NCI-H128 (cell line): ENCODE measurements around the gene RIN3.

ENCODE experiments used
- DNase-seq: peaks from one replicate; lab custom pipeline; 2025; ENCODE audit not compliant: unreplicated experiment; lab: John Stamatoyannopoulos, UW

RIN3 gene

DNA sequence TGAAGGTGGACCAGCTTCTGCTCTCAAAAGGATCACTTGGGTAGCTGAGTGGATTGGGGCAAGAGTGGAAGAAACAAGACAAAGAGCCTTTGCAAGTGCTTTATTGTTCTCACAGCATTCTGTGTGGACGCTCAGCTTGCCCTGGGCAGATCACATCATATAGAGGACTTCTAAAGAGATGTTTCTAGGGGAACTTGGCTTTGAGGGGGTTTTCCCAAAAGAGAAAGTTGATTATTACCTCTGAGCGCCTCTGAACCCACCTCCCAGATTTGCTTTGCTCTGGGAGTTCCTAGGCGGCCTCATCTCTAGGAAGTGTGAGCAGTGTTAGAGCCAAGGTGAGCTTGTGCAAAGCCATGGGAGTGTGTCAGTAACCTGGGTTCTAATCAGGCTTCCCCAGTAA lies 81.7 kb downstream of the RIN3 start:
- DNase-seq = no peak

DNA sequence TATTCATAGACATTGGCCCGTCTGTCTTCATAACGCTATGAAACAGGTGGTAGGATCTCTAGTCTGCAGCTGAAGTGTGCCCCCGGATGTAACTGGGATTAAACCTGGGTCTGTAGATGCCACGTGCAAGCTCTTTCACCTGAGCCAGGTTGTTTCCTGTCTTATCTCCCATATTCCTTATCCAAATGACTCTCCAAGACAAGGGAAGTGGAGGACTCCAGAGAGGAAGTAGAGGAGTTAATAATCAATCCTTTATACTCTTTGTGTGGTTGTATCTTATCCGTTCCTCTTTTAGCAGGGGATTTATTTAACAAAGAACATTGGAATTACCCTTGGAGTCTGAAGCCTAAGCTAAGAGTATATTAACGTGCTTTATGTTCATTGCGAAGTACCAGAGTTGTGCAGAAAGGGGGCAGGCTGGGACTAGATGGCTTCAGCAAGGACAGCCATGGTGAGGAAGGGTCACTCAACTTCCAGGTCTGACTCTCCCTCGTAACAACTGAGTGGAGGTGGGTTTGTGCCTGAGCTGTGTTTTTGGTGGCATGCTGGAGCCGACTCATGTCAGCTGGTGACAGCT lies 82.8 kb downstream of the RIN3 start:
- no peak for DNase-seq

DNA sequence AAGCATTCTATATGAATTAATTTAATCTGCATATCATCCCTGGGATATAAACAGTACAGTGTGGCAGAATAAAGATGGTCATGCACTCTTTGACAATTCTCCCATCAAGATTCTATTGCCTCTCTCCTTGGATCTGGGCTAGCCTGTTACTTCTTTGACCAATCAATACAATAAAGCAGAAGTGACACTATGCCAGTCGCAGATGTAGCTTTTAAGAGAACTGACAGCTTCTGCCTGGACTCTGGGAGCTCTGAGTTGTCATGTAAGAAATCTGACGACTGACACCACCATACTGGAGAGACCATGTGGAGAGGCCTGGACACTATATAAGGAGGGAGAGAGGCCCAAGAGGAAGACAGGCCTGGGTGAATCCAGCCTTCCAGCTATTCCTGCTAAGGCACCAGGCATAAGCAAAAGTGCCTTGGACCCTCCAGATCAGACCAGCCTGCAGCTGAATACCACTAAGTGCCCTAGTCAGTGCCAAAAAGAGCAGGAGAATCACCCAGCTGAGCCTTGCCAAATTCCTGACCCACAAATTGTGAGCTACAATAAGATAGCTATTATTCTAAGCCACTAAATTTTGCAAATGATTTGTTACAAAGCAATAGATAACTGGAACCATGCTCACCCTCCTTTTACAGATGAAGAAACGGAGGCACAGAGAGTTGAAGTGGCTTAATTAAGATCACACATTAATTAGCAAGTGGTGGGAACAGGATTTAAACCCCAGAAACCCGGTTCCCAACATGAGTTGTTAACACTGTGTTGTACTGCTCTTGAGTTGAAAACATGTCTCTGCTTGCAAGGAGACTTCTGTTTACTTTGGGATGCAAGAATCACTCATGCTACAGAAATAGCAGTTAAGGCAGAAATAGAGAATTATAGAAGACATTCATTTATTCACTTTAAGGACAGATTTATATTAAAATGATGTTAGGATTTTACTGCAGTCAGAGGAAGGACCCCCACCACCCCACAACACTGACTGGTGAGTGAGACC lies 84.6 kb downstream of the RIN3 start:
- no peak for DNase-seq

DNA sequence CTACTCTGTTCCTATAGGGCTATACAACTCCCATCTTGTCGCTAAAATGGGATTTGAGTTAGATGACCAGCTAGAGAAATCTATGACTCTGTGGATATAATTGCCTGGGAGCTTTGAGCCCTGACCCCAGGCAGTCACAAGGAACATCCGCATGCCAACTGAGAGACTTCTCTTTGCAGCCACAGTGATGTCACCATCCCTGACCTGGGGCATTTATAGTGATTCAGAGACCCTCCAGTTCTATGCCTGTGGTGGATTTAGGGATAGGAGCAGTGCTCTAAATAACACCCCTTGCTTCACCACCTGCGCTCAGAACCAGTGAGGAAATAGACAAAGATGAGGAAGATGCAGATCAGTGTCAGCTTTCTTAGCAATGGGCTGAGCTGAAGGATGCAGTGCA lies 86.2 kb downstream of the RIN3 start:
- no peak for DNase-seq

DNA sequence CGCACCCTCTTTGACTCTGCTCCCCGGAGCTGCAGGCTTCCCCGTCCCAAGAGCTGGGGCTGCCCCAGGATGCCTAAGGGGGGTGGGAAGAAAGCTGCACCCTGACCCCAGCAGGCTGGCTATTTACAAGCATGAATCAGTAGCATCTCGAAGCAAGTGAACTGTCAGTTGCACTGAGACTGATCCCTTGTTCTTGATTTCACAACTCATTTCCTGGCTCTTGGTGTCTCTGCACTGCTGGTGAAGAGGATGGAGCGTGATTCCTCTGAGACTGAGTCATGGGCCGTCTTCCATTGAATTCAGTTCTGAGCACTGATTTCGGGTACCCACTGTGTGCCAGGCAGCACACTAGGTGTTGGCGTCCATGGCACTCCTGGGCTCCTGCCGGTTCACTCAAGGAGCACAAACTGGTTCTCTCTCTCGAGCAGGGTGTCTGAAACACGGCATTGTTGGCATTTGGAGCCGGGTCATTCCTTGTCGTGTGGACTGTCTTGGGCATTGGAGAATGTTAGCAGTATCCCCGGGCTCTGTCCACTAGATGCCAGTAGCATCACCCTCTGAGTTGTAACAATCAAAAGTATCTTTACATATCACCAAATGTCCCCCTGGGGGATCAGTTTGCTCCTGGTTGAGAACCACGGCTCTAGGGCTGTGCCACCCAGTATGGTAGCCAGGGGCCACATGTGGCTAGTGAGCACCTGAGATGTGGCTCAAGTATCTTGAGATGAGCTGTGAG lies 86.9 kb downstream of the RIN3 start:
- no peak for DNase-seq

DNA sequence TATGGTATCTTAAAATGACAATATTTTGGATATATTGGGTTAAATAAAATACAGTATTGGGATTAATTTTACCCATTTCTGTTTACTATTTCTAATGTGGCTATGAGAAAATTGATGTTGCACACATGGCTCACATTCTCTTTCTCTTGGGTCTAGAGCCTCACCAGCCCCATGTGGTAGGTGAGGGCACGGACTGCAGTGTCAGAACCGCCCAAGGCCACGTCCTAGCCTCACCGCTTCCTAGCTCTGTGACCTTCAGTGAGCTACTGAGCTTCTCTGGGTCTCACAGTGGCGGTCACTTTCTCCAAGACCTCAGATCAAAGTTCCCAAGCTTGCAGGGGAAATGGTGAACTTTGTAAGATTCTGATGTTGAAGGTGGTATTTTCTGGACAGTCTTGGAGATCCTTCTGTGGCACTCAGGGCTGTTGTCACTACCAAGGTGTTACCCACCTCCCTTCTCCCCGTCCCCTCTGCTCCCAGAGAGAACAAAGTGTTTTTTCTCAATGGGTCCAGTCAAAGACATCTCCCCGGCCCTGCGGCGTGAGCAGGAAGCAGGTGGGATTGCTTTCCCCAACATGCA lies 87.6 kb downstream of the RIN3 start:
- DNase-seq = no peak

DNA sequence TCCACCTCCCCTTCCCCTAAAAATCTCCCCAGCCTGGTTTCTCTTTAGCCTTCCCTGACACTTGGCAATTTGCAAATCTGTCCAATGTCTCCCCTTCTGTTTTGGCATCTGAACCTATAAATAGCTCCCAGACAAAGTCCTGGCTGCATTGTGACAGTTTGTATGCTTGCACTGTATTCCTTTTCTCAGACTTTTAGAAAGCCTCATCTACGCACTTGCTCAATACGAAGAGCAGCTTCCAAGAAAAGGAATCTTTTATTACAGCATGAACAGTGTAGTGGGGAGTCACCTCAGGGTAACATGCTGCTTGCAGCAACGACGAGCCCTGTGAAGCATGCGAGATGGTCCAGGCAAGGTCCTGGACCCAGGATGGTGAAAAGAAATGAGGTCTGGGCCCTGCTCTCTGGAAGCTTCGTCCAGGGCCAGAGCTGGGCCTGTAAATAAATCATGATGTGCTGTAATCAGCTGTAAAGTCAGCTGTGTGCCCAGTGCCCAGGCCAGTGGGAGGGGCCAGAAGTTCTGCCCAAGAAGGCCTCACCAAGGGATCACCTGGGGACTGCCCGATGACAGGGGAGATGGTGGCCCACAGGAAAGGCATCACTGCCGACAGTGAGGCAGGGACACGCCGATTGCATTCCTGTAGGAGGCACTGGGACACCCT lies 88.3 kb downstream of the RIN3 start:
- DNase-seq = no peak

DNA sequence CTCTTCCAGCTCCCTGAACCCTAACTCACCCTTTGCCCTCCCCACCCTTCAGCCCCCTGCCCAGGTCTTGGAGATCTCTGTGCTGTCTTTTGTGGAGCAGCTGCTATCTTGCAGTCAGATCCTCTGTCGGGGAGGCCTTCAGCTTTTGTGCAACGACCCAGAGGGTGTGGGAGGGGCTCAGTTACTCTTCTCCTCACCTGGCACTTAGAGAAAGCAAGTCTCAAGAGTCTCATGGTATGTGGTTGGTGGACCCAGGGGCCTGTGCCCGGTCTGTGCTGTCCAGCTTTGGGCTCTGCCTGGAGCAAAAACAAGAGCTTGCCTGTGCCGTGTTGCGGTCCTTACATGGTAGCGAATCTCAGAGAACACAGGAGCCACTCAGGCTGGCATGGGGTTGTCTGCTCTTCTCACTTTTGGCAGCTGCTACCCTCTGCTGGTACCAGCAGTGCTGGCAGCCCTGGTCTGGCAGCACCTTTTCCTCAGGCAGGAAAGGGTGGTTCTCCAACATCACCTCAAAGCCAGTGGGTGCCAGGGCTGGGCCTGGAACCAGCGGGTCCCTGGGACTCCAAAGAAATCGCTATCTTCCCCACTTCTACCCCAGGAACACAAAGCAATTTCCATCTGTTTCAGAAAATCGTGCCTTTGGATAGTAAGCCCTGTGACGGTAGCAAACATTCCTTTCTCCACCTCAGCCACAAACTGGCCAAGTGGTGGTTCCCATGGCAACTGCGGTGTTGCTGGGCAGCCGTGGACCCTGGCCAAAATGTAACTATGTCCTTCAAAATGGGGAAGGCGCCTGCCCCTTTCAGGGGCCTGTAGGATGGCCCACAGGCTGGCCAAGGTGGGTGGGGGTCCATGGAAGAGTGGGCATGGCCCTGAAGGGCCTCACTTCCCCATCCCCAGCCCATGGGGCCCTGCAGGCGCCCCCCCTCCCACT lies 90.0 kb downstream of the RIN3 start:
- no peak for DNase-seq

DNA sequence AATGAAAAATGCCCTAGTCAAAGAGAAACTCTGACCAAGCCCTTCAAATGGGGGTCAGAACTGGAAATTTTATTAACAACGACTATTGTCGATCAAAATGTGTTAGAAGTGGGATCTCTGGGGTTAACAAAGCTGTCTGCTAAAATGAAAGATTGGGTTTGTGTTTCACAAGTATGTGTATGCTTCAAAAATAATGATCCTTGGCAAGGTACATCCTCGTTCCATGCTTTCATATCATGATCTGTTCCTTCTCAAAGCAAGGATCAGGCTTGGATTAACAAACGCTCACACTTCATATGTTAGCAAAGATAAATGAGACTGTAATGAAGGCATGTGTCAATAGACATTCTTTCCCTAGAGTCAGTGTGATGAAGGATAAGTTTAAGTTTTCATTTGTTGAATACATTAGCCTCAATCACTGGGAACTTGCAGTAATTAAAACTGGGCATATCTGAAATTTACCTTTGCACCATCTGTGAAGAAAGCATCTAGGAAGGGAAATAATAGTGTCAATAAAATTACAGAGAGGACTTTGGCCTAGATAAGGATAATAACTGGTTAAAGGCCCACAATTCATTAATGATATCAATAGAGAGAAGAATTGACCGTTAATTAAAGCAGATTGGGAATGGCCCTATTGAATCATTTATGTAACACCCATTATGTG lies 91.8 kb downstream of the RIN3 start:
- DNase-seq = no peak

DNA sequence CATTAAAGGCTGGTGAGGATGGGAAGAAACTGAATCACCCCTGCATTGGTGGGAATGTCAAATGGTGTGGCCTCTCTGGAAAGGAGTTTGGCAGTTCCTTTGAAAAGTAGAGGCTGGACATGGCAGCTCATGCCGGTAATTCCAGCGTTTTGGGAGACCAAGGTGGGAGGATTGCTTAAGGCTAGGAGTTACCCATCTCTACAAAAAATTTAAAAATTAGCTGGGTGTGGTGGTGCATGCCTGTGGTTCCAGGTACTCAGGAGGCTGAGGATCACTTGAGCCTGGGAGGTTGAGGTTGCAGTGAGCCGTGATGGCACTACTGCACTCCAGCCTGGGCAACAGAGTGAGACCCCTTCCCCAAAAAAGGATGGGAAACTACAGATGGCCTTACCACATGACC lies 93.7 kb downstream of the RIN3 start:
- DNase-seq = no peak

DNA sequence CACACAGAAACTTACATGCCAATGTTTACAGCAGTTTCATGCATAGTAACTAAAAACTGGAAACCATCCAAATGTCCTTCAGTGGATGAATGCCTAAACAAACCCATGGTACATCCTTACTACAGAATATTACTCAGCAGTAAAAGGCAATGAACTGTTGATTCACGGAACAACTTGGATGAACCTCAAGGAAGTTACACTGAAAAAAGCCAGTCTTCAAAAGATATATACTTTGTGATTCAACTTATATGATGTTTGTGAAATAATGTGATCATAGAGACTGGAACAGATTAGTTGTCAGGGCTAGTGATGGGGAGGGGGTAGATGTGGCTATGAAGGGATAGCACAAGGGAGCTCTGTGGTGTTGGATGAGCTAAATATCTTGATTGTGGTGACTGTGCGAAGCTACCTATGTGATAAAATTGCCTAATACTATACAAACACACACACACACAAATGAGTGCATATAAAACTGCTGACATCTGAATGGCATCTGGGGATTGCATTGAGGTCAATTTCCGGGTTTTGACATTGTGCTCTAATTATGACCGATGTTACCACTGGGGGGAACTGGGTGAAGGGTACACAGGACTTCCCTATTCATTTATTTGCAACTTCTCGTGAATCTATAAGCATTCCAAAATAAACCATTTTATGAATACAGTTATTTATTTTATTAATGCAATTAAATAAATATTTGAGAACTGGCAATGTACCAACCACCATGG lies 94.3 kb downstream of the RIN3 start:
- no peak for DNase-seq

DNA sequence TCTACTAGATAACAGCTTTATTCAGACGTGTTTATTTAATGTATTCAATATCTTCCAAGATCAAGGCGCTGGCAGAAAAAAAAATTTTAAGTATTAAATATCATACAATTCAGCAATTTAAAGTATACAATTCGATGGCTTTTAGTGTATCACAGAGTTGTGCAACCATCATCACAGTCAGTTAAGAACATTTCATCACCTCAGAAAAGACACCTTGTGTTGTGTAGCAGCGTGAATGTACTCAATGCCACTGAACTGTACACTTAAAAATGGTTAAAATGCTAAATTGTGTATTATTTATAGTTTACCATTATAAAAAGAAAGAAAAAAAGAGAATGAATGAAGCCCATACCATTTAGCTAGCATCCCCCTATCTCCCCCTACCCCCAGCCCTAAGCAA lies 96.4 kb downstream of the RIN3 start:
- no peak for DNase-seq

DNA sequence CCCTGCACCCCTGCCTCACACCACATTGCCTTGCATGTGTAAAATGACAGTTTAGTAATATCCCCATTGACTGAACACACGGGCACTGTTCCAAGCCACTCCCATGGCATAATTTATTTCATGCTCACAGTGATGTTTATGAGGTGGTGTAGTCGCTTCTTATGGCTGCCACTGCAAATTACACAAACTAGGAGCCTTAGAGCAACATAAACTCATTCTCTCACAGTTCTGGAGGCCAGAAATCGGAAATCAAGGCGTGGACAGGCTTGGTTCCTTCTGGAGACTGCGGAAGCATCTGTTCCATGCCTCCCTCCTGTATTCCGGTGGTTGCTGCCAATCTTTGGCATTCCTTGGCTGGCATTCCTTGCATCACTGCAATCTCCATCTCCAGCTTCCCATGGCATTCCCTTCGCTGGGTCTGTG lies 97.3 kb downstream of the RIN3 start:
- DNase-seq = no peak

DNA sequence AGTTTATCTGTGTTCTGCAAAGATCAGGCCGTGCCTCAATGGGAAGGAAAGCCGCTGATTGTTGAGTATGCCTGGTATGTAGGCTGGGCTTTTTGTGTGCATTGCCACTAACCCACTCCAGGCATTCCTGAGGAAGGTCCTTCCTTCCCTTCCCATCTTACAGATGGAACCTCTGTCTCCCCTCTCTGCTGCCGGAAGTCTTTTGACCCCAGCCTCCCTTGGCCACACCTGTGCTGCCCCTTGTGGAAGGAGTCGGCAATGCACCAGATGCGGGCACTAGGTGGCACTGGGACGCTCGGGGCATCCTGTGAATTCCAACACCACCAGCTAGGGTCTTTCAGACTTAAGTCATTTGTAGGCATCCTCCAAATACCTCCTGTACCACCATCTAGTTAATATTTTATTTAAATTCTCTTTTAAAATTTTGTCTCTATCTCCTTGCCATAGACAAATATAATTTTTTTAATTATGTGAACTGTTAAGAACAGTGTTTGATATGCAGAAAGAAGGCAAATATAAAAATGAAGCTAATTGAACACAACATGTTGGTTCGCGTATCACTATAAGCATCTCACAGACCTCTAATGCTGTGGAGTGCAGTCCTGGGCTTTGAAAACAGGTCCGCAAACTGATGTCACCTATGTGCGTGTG lies 99.6 kb downstream of the RIN3 start:
- DNase-seq = no peak

DNA sequence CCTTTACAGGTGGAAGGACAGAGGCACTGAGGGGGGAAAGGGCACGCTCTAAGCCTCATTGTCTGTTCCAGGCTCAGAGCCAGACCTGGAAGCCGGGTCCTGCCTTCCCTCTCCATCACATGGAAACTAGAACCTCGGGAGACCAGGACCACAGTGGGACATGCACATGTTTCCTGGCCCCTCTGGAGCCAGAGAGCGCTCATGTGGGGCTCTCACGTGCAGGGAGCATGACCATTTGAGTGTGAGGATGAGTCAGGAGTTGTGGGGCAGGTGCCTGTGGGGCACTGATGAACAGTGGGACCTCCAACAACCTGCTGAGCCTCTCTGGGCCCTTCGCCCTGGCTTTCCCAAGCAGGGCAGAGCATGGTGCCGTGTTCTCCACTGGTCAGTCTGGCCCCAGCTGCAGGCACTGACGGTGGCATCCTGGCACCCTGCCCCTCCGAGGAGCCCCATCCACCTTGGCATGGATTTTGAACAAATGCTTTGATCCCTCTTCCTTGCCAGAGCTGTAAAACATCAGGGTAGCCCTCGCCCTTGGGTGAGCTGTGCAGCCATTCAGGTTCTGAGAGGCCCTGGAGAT lies 100.2 kb downstream of the RIN3 start:
- no peak for DNase-seq

DNA sequence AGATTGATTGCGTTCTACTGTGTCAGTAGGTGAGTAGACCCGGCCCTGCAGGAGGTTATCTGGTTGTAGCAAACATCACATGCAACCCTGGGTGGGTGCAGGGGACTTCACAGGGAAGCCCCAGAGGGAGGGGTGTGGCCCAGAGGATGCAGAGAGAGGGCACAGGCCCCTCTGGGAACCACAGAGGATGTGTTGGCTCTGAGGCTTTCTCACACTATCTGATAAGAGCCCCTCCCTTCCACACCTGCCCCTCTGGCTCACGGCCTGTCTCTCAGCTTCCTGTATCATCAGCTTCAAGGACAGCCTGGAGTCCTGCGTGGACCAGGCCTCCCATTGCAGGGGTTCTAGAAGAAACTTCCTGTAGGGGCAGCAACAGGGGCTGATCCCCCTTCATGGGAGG lies 101.9 kb downstream of the RIN3 start:
- no peak for DNase-seq

DNA sequence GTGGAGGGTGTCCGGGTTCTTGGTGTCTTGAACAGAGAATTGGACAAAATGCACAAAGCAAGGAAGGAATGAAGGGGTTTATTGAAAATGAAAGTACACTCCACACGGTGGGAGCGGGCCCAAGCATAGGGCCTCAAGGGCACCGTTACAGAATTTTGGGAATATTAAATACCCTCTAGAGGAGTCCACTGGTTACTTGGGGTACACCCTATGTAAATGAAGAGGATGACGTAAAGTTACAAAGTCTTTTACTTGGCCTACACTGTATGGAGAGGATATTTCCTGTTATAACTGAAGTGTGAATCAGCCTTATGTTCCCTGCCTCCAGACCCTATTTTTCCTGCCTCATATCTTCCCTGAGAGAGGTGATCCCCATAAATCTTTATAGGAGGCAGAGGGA lies 102.6 kb downstream of the RIN3 start:
- DNase-seq = no peak

DNA sequence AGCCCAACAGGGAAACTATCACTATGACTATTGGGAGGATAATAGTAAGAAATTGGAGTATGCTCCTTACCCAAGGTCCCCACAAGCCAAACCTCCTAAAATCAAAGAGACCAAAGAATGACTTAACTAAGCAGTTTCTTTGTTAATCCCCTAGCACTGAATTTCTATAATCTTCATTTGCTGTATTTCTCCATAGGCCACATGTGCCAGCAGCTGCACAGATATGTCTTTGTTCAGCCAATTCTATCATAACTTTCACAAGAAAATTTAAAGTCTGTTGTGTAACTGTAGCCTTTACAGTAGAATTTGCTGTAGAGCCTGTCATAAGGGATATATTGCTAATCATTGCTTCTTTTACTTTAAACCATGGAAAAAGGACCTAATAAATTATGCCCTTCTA lies 104.0 kb downstream of the RIN3 start:
- DNase-seq = no peak
